ENCODE data around the gene IL5RA. TPM values are rescaled to one million over a fixed set of nuclear protein-coding genes. Genes with fewer than 3 reads are reported as not detected.

IL5RA gene
- total and polyA plus RNA-seq, 8 donors: under 0.01 to 0.92 (median 0.29) TPM; not detected in 3

DNA sequence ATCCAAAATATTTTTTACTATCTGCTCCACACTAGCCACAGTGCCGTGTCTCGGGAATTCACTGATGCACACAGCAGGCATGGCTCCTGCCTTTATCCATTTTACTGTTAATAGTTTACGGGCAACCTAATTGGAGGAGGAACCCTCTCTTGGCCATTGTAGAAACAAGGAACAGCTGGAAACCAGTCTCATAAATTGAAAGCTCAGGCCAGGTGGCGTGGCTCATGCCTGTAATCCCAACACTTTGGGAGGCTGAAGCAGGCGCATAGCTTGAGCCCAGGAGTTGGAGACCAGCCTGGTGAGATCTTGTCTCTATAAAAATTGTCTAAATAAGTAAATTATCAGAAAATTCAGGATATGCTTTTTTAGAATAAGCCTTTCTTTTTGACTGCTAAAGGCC is 39.0 kb downstream of the IL5RA start:
- DNase-seq: no peak
- 63 to 87% (median 72%) methylated on average over 5 of the region's 5 CpGs for WGBS, 5 donors
- no peaks in the 10 kb centered on the region for H3K27me3 ChIP-seq
- intact Hi-C loops (cut with DNase I; ENCODE audit: low total_unique reads): no loop called here
- H3K4me1 ChIP-seq: no peaks in the 10 kb centered on the region
- H3K27ac ChIP-seq: no peak overlapping the region
- no peaks in the 10 kb centered on the region for H3K9me3 ChIP-seq
- TF ChIP-seq POLR2A (IDR thresholded peaks at IDR 0.05) (no peak), CTCF (IDR thresholded peaks at IDR 0.05) (no peak), POLR2AphosphoS5 (IDR thresholded peaks at IDR 0.05) (no peak), EP300 (IDR thresholded peaks at IDR 0.05) (no peak)
- H3K4me3 ChIP-seq: no peak overlapping the region
- no peaks in the 10 kb centered on the region for H3K36me3 ChIP-seq

- no peak for DNase-seq
- intact Hi-C loops (cut with DNase I; ENCODE audit: low total_unique reads): no loop called here
- 57 to 68% (median 59%) methylated on average over 5 of the region's 5 CpGs for WGBS, 5 donors
Measured at GRCh38 chr3:3069723-3070122, 40.5 kb downstream of the IL5RA start.

GRCh38 chr3:3068358-3068881 is 41.8 kb downstream of the IL5RA start:
- WGBS, 5 donors: 78 to 100% (median 93%) methylated on average over 1 of the region's 1 CpG
- no peak for DNase-seq
- Histone ChIP-seq H3K4me1 (no peaks in the 10 kb centered on the region), H3K9me3 (no peaks in the 10 kb centered on the region), H3K36me3 (no peaks in the 10 kb centered on the region), H3K27ac (no peak overlapping the region), H3K27me3 (no peaks in the 10 kb centered on the region), H3K4me3 (no peak overlapping the region)
- intact Hi-C loops (cut with DNase I; ENCODE audit: low total_unique reads): no loop called here
- no peak for TF ChIP-seq POLR2A (IDR thresholded peaks at IDR 0.05)
- no peak for TF ChIP-seq EP300 (IDR thresholded peaks at IDR 0.05)
- no peak for TF ChIP-seq POLR2AphosphoS5 (IDR thresholded peaks at IDR 0.05)
- no peak for TF ChIP-seq CTCF (IDR thresholded peaks at IDR 0.05)

More at GRCh38 chr3:3069723-3070122, 40.5 kb downstream of the IL5RA start:
- no peaks in the 10 kb centered on the region for H3K4me1 ChIP-seq
- H3K9me3 ChIP-seq: no peaks in the 10 kb centered on the region
- H3K27ac ChIP-seq: no peak overlapping the region
- no peaks in the 10 kb centered on the region for H3K27me3 ChIP-seq
- H3K36me3 ChIP-seq: no peaks in the 10 kb centered on the region
- H3K4me3 ChIP-seq: no peak overlapping the region
- TF ChIP-seq EP300 (IDR thresholded peaks at IDR 0.05) (no peak), CTCF (IDR thresholded peaks at IDR 0.05) (no peak), POLR2AphosphoS5 (IDR thresholded peaks at IDR 0.05) (no peak), POLR2A (IDR thresholded peaks at IDR 0.05) (no peak)

GRCh38 chr3:3066910-3067309 is 43.3 kb downstream of the IL5RA start:
- H3K4me3 ChIP-seq: no peak overlapping the region
- 87 to 93% (median 89%) methylated on average over 4 of the region's 4 CpGs for WGBS, 5 donors
- H3K27ac ChIP-seq: no peak overlapping the region
- TF ChIP-seq POLR2A (IDR thresholded peaks at IDR 0.05): no peak
- no peak for TF ChIP-seq CTCF (IDR thresholded peaks at IDR 0.05)
- no peak for TF ChIP-seq EP300 (IDR thresholded peaks at IDR 0.05)
- no peak for TF ChIP-seq POLR2AphosphoS5 (IDR thresholded peaks at IDR 0.05)
- DNase-seq: no peak
- H3K36me3 ChIP-seq: no peaks in the 10 kb centered on the region
- no peaks in the 10 kb centered on the region for H3K27me3 ChIP-seq
- no peaks in the 10 kb centered on the region for H3K4me1 ChIP-seq
- no peaks in the 10 kb centered on the region for H3K9me3 ChIP-seq
- intact Hi-C loops (cut with DNase I; ENCODE audit: low total_unique reads): no loop called here

Measured in stomach (tissue), 9 donors.